ENCODE data around the gene ST8SIA6.

DNA sequence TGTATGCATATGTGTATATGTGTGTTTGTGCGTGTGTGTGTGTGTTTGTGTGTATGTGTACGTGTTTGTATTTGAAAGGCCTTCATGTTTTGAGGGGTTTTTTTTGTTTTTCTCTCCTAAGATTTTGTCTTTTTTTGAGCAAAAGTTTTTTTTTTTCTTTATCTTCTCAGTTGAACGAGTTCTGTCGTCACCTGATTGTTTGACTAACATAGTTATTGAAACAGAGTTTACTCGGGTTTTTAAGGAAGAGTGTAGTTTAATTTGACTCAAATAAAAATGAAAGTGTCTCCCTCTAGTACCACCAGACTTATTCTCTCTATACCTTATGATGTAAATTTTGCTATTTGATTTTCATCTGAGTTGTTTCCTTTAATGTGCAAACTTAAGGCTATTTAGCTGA is 73.5 kb downstream of the ST8SIA6 start:
- TF ChIP-seq POLR2A (IDR thresholded peaks at IDR 0.05) (no peak), CTCF (IDR thresholded peaks at IDR 0.05) (no peak)
